Posterior vena cava (tissue), 2 donors: ENCODE results near the gene ADISSP. TPM values are rescaled to one million over a fixed set of nuclear protein-coding genes. Genes with fewer than 3 reads are reported as not detected.

Experiments
- DNase-seq: peaks from one replicate; pipeline ENCODE4 v3.0.0-alpha.2; 2020; ENCODE audit warnings: low spot score
- intact Hi-C, 2 donors: fragments of 100-400 bp; cut with DNase I; formaldehyde crosslinking; loops; one replicate each; pipeline versions ENCODE4 v1.14.1 to v1.14.2; 2022 to 2023
- total RNA-seq, 2 donors: library from RNA; stranded (reverse); fragmentation: NEBNext Ultra II Directional; extraction: Animal tissue kit (Norgen Biotek cat#: 25700); gene quantifications; one replicate each; pipeline ENCODE4 v1.2.1, GENCODE V29; 2021
- donor health status: DM: yes; HTN: yes; CAD: no.
- donor health status: DM: yes; HTN: yes; CAD: no.

The ADISSP gene
- total RNA-seq, 2 donors from 2014 or later: 14.6 to 20.2 TPM

DNA sequence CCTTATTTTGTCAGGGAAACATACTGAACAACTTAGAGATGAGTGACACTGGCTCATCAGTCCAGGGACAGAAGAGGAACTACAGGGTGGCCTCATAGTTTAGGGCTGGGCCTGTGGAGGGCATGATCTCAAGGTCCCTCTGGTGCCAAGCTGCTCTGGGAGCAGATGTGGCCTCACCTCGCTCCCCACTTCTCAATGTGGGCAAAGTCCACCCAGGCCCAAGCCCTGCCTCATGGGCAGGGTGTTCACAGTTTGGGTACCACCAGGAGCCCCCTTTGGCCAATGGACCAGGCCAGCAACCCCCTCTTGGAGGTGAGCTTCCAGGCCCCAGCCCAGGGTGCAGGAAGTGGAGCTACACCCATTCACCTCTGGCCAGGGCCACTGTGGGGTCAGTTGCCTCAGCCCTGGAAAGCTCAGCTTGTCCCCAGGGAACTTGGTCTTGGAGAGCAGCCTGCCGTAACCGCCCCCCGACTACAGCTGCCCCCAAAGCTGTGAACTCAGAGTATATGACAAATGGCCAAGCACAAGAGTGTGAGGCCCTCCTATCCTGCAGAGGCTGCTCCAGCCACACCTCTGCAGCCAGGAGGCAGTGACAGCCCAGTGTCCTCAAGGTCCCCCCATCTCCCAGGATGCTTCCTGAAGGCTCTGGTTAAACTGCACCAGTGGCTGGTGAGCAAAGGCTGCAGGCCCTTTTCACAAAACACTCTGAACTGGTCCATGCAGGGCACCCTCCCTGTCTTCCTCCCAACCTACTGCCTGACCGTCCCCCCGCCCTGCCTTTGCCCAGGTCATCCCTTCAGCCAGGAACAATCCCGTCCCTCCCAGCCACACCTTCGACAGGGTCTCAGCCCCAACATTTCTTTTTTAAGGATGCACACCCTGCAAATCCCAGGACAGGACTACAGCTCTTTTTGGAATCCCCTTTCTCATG is 3.6 kb downstream of the ADISSP start:
- intact Hi-C loops: no loop called here
- DNase-seq: peak; percentile 64

DNA sequence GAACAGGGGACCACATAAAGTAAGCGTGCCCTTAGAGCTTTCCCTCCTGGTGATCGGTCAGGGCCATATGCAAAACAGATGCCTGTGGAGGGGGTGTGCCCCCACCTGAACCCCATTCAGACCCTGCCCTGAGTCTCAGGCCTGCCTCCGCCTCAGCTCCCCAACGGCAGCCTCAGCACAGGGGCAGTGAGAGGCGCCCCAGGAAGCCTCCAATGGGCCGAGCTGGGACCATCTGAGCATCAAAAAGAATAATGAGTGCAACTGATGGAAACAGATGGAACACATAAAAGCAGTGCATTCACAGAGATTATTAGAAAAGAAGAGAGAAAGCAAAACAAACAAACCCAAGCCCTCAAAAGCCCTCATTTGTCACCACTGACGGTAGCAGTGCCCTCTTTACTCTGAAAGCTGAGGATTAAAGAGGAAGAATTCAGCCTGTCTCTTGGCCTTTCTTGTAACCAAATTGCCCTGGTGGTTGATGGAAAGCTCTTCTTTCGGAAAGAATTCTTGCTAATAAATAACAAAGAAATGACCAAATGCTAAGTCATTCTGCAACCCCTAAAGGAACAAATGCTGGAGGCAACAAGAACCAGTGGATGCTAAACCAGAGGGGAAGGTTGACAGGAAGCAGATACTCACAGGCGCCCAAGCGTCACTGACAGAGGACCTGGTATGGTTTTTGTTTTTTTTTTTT is 6.8 kb downstream of the ADISSP start:
- intact Hi-C loops: no loop called here

DNA sequence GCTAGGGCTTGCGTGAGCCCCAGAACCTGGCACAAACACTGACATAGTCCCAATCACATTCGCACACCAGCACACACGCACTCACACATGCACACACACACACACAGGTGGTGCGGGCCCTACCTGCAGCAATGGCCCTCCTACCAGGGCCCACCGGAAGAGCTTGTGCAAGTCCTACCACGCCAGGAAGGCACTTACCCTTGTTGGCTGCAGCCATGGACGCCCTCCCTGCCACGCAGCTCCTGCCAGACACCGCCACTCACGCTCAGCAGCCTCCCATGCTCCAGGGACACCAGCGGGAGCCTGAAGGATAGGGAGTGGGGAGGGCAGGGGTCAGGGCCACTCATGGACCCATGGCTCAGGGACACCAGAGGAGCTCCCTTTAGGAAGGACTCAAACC is 7.7 kb downstream of the ADISSP start:
- intact Hi-C loops: no loop called here

More for the DNA sequence above, 6.8 kb downstream of the ADISSP start:
- no peak for DNase-seq

GRCh38 chr20:3759316-3759823 is 8.2 kb downstream of the ADISSP start:
- DNase-seq: peak; percentile 67
- intact Hi-C loops: no loop called here

More for the DNA sequence above, 7.7 kb downstream of the ADISSP start:
- peak; percentile 72 for DNase-seq

DNA sequence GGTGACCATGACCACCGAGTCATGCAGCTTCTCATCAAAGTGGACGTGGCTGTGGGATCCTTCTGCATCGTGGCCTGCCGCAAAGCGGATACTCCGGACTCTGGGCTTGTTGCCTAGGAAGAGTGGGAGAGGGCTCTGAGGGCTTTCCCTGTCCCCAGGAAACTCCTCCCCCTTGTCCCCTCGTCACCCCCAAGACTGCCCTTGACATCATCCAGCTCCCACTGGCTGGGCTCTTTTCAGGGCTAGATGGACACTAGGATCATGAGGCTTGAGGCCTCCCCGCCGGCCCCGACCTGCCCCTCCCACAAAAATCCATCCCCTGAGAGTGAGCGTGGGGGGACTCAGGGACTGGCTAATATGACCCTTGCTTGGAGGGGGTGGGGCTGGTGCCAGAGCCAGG is 9.0 kb downstream of the ADISSP start:
- DNase-seq: peak; percentile 75
- intact Hi-C loops: no loop called here

DNA sequence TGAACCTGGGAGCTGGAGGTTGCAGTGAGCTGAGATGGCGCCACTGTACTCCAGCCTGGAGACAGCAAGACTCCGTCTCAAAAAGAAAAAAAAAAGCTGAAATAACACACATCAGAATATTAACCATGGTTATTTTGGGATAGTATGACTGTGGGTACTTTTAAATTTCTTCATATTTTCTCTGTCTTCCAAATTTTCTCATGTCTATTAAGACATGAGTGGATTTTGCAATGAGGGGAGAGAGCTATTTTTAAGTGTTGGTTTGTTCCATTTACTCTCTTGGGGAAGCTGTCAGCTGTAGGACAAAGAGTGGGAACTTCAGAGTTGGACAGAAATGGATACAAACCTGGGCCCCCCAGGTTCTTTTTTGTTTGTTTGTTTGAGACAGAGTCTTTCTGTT is 10.3 kb downstream of the ADISSP start:
- intact Hi-C loops: no loop called here
- no peak for DNase-seq

DNA sequence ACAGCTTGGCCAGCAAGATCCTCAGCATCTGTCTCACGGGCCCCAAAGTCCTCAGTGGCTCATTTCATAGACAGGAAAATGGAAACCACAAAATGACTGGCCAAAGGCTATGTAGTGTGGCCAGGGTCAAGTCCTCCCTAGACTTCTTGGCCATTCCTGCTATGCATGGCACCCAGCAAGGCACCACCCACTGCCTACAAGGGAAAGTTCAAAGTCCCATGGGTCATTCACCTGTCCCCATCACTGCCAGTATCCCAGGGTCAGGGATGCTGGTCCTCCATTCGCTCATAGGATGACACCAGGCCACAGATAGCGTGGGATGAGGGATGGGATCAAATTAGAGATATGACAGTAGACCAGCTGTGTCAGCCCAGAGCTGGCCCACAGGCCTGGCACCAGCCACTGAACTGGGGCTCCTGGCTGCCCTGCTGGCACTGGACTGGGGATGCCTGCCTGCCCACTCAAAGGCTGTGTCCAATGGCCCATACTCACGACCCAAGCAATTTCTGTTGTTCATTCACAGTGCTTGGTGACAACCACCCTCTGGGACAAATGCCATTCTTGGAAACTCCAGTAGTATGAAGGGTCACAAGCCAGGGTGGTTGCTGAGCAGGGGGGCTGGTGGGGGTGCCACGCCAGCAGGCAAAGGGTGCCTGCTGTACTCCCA is 11.6 kb downstream of the ADISSP start:
- intact Hi-C loops: no loop called here
- peak; percentile 58 for DNase-seq

DNA sequence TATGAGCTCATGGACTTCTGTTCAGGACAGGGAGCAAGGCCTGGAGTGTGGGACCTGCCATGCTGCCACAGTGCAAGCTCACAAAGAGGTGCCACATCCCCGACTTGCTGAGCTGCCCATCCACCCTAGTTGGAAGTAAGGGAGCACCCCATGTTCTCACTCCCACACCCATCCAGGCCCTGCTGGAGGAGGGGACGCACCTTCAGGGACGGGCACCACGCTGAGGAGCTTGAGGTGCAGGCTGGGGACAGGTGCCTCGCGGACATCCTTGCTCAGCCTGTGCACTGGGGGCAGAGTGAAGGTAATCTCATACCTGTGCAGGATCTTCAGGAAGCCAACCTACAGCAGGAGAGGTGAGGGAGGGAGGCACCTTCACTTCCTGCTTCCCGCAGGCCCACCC is 12.3 kb downstream of the ADISSP start:
- peak; percentile 79 for DNase-seq
- intact Hi-C loops: no loop called here

- DNase-seq: no peak
- intact Hi-C loops: no loop called here
Observed at GRCh38 chr20:3754276-3754630, 13.3 kb downstream of the ADISSP start.

GRCh38 chr20:3753501-3754275 is 13.9 kb downstream of the ADISSP start:
- intact Hi-C loops: no loop called here
- no peak for DNase-seq

- no peak for DNase-seq
- intact Hi-C loops: no loop called here
Observed at GRCh38 chr20:3753098-3753497, 14.5 kb downstream of the ADISSP start.

GRCh38 chr20:3752386-3752759 is 15.2 kb downstream of the ADISSP start:
- intact Hi-C loops: no loop called here
- no peak for DNase-seq

GRCh38 chr20:3751675-3752385 is 15.7 kb downstream of the ADISSP start:
- DNase-seq: peak; percentile 87
- intact Hi-C loops: loop anchor here in 1 of 2 donors (2.0 kb wide), 1 partner anchor 75 kb away; no protein-coding TSS in a partner anchor

DNA sequence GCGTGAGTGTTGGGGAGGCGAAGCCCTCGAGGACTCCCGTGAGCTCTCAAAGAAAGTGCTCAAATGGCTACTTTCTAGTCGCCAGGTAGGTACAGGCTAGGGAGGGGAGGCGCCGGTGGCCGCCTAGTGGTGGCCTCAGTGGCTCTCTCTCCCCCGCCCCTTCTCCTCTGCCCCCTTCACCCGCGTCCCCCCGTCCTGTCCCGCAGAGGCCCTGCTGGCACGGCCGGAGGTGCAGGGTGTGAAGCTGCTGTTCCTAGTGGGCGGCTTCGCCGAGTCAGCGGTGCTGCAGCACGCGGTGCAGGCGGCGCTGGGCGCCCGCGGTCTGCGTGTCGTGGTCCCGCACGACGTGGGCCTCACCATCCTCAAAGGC is 16.3 kb downstream of the ADISSP start:
- no peak for DNase-seq
- intact Hi-C loops: loop anchor here in 1 of 2 donors (2.0 kb wide), 1 partner anchor 74 kb away; no protein-coding TSS in a partner anchor

DNA sequence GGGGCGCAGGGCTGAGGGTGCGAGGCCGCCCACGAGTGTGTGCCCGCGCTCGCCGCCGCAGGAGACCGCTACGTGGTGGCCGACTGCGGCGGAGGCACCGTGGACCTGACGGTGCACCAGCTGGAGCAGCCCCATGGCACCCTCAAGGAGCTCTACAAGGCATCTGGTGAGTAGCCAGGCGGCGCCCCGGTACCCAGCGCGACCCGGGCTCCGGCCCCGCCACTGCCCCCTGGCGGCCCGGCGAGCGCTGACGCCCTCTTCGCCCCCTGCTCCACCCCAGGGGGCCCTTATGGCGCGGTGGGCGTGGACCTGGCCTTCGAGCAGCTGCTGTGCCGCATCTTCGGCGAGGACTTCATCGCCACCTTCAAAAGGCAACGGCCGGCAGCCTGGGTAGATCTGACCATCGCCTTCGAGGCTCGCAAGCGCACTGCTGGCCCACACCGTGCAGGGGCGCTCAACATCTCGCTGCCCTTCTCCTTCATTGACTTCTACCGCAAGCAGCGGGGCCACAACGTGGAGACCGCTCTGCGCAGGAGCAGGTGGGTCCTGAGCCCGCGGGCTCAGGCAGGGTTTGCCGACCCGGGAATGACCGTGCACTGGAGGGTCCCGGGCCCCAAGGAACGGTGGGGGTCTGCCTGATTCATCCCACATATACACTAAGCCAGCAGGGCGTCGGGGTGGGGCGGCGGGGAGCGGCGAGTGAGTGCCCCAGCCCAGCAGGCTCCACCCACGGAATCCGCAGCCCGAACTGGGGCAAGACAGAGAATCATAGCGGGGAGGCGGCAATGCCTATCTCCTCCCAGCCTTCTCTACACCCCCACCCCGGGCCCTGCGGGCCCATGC is 17.6 kb downstream of the ADISSP start:
- DNase-seq: no peak
- intact Hi-C loops: loop anchor here in 1 of 2 donors (2.0 kb wide), 1 partner anchor 73 kb away; no protein-coding TSS in a partner anchor

DNA sequence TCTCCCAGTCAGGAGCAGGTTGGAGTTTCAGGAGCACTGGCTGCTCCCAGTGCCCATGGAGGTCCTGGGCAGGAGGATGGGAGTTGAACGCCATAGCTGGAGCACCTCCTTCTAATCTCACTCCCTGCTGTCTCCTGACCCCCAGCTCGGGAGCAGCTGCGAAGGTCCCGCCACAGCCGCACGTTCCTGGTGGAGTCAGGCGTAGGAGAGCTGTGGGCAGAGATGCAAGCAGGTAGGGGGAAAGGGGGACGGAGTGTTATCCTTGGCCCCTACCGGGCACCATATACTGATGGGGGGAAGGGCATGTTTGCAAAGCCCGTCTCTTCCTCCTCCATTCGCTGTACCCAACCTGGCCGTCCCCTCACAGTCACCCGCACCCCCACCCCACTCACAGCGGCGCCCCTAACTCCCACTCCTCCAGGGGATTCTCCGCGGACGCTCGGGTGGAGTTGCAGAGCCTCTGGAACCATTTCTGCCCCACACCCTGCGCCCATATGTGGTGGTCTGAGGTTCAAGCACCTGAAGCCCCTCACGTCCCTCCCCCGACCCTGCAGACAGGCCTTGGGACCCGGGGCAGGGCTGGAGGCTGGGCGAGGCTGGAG is 18.4 kb downstream of the ADISSP start:
- intact Hi-C loops: no loop called here
- no peak for DNase-seq

DNA sequence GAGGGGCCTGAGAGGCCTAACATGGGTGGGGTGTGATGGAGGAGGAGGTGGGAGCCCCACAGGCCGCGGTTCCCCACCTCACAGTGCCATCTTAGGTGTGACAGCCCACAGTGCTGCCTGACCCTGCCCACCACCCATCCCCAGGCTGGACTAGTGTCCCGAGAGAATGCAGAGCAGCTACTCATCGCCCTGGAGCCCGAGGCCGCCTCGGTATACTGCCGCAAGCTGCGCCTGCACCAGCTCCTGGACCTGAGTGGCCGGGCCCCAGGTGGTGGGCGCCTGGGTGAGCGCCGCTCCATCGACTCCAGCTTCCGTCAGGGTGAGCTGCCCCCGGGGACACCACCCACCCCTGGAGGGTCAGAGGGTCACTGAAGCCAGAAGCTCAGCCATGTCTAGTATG is 19.5 kb downstream of the ADISSP start:
- intact Hi-C loops: no loop called here
- no peak for DNase-seq
